ENCODE measurements around the gene DLG4.

The DLG4 gene

DNA sequence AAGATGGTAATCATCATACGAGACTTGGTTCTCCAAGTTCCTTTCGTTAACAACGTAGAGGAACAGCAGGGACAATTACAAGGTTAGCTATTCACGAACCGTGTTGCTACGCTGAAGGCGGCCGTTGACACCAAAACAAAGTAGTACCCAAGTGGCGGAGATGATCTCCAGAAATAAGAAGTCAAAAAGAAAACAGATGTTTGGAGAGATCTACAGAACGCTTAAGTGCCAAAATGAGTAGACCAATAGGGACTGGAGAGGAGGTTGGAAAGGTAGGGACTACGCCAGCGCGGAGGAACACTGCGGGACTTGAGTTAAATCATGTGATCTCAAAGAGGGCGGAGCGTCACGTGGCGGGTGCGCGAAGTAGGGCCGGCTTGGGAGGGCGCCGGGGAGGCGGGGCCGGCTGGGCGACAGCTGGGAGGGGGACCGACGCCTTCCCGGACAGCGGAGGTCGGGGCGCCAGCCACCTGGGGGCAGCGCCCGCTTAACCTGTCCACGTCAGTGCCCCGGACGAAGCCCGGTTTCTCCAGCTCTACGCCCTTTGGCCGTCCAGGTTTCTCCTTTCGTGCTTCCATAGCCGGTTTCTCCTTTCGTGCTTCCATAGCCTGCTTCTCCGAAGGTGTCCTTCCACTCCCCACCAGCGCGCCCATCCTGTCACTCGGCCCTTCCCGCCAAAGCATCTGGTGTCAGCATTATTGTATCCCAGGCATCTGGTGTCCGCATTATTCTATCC, 23.2 kb upstream of the DLG4 start (continued):
- TF ChIP-seq, protein P1, sequence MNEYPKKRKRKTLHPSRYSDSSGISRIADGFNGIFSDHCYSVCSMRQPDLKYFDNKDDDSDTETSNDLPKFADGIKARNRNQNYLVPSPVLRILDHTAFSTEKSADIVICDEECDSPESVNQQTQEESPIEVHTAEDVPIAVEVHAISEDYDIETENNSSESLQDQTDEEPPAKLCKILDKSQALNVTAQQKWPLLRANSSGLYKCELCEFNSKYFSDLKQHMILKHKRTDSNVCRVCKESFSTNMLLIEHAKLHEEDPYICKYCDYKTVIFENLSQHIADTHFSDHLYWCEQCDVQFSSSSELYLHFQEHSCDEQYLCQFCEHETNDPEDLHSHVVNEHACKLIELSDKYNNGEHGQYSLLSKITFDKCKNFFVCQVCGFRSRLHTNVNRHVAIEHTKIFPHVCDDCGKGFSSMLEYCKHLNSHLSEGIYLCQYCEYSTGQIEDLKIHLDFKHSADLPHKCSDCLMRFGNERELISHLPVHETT (tag by site-specific recombination; IDR thresholded peaks at IDR 0.05): peak; percentile 98
- TF ChIP-seq, protein P2, sequence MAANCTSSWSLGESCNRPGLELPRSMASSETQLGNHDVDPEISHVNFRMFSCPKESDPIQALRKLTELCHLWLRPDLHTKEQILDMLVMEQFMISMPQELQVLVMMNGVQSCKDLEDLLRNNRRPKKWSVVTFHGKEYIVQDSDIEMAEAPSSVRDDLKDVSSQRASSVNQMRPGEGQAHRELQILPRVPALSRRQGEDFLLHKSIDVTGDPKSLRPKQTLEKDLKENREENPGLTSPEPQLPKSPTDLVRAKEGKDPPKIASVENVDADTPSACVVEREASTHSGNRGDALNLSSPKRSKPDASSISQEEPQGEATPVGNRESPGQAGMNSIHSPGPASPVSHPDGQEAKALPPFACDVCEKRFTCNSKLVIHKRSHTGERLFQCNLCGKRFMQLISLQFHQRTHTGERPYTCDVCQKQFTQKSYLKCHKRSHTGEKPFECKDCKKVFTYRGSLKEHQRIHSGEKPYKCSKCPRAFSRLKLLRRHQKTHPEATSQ (tag by site-specific recombination; IDR thresholded peaks at IDR 0.05): peak; percentile 97
- no peak for TF ChIP-seq ZNF426 (tag by site-specific recombination; IDR thresholded peaks at IDR 0.05)
- TF ChIP-seq ZSCAN16 (tag by site-specific recombination; IDR thresholded peaks at IDR 0.05): no peak; the same call in 1 of the 2 replicates
- TF ChIP-seq ZNF776 (tag by site-specific recombination; IDR thresholded peaks at IDR 0.05; ENCODE audit: borderline replicate concordance): no peak
- no peak; the same call in 1 of the 2 replicates for TF ChIP-seq ZNF791 (tag by site-specific recombination; IDR thresholded peaks at IDR 0.05)
- TF ChIP-seq ZNF626 (tag by site-specific recombination; IDR thresholded peaks at IDR 0.05): no peak
- TF ChIP-seq, protein P3, sequence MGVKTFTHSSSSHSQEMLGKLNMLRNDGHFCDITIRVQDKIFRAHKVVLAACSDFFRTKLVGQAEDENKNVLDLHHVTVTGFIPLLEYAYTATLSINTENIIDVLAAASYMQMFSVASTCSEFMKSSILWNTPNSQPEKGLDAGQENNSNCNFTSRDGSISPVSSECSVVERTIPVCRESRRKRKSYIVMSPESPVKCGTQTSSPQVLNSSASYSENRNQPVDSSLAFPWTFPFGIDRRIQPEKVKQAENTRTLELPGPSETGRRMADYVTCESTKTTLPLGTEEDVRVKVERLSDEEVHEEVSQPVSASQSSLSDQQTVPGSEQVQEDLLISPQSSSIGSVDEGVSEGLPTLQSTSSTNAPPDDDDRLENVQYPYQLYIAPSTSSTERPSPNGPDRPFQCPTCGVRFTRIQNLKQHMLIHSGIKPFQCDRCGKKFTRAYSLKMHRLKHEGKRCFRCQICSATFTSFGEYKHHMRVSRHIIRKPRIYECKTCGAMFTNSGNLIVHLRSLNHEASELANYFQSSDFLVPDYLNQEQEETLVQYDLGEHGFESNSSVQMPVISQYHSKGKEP (tag by site-specific recombination; IDR thresholded peaks at IDR 0.05): no peak; the same call in 1 of the 2 replicates
- TF ChIP-seq GLIS1 (tag by site-specific recombination; IDR thresholded peaks at IDR 0.05): peak; percentile 84
- TF ChIP-seq ZNF830 (tag by site-specific recombination; IDR thresholded peaks at IDR 0.05; ENCODE audit: low read depth): no peak
- TF ChIP-seq MYNN (tag by site-specific recombination; IDR thresholded peaks at IDR 0.05; ENCODE audit: borderline replicate concordance): no peak
- 0 out of 2 replicates have a peak, but pooled peaks have one; percentile 62 for TF ChIP-seq ZNF239 (tag by site-specific recombination; IDR thresholded peaks at IDR 0.05)
- TF ChIP-seq ZNF544 (tag by site-specific recombination; IDR thresholded peaks at IDR 0.05): no peak
- TF ChIP-seq ZBTB7A (tag by site-specific recombination; IDR thresholded peaks at IDR 0.05; ENCODE audit: low read depth): peak; percentile 94
- TF ChIP-seq YY1 (tag by site-specific recombination; IDR thresholded peaks at IDR 0.05): peak; percentile 76; the same call in 1 of the 2 replicates

DNA sequence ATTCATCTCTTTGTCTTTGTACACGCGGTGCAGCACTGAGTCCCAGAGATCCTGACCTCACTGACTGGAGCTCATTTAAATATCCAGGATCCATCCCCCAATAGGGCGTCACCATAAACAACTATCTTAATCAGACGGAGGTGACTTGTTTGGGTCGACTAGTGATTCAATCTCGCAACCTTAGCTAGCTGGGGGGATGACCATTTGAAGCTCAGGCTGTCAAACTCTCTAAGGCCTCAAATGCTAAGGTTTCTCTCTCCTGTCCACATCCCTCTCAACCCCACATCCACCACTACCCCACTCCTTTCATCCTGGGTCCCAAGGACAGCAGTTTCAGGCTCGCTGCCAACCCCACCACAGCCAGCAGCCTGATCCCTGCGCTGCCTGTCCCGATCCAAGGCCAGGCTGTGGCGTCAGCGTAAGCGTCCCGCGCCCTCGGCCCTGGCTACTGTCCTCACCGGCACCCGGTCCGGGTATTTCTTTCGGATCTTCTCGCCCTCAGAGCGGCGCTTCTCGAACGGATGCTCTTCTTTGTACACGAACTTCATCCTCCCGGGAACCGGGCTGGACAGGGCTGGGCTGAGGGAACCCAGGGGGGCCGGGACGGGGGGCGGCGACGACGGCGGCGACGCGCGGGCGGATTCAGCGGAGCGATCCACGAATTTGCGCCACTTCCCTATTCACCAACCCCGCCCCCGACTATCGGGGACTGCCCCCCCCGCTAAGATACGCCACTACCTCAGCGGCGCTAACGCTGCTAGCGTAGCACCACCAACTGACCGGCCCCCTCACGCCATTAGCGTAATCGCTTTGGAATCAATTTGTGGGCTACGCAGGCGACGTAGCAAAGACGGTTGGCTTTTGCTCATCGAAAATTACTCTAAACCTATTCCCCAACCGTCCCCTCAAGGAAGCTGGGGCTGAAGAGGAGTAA, 22.4 kb upstream of the DLG4 start, which contains the start of gene GABARAP:
GABARAP (minus strand) TSS at position 667 of the 934 bp plus-strand sequence; CDS start at position 548, 119 bp downstream.
- Histone ChIP-seq H3K27ac (ENCODE audit: extremely low read depth, low read depth, low read length) (peak within 1 kb of the TSS; percentile 91), H3K36me3 (ENCODE audit: control insufficient read depth in 2 of 2, insufficient read depth in 1 of 2, low read length in 2 of 2) (peaks cover 21 to 53% of the 10 kb centered on the region in 2 experiments), H3K4me3 (ENCODE audit: low read depth, low read length) (peak within 1 kb of the TSS; percentile 82), H3K9me3 (ENCODE audit: control insufficient read depth, insufficient read depth, low read depth, low read length) (no peaks in the 10 kb centered on the region), H3K4me1 (ENCODE audit: control insufficient read depth, insufficient read depth, low read length) (peaks cover 11% of the 10 kb centered on the region)
- POLR2A ChIA-PET: interaction anchor here (0.7 to 14.2 kb wide), 17 partner anchors 8 to 445 kb away, joined by 3 to 284 read pairs (median 5); partner anchors contain the start of genes ACADVL, CTDNEP1, DLG4 and DVL2
- CTCF ChIA-PET: interaction anchor here (0.7 to 5.2 kb wide), 10 partner anchors 10 to 521 kb away, joined by 3 to 33 read pairs (median 4); partner anchors contain the start of genes ACADVL and DLG4
- TF ChIP-seq ZNF843 (tag by site-specific recombination; IDR thresholded peaks at IDR 0.05) (peak; percentile 54; the same call in 1 of the 2 replicates), ZNF37A (tag by site-specific recombination; IDR thresholded peaks at IDR 0.05) (no peak), SETDB1 (IDR thresholded peaks at IDR 0.05; ENCODE audit: insufficient read length, low read length) (no peak), ZNF514 (tag by site-specific recombination; IDR thresholded peaks at IDR 0.05) (no peak), YY1 (tag by site-specific recombination; IDR thresholded peaks at IDR 0.05) (no peak), ZNF335 (tag by site-specific recombination; conservative IDR thresholded peaks at IDR 0.05) (peak; percentile 86), GFI1B (tag by site-specific recombination; IDR thresholded peaks at IDR 0.05) (no peak), ZNF626 (tag by site-specific recombination; IDR thresholded peaks at IDR 0.05) (no peak), ZNF660 (tag by site-specific recombination; IDR thresholded peaks at IDR 0.05) (0 out of 2 replicates have a peak, but pooled peaks have one; percentile 44), ZBTB17 (tag by site-specific recombination; IDR thresholded peaks at IDR 0.05) (peak; percentile 97), OSR2 (tag by site-specific recombination; IDR thresholded peaks at IDR 0.05) (no peak), ZBTB21 (tag by site-specific recombination; IDR thresholded peaks at IDR 0.05) (0 out of 2 replicates have a peak, but pooled peaks have one; percentile 42), KLF7 (tag by site-specific recombination; IDR thresholded peaks at IDR 0.05; ENCODE audit: borderline replicate concordance) (peak; percentile 66; the same call in 1 of the 2 replicates)
- TF ChIP-seq, protein P4, sequence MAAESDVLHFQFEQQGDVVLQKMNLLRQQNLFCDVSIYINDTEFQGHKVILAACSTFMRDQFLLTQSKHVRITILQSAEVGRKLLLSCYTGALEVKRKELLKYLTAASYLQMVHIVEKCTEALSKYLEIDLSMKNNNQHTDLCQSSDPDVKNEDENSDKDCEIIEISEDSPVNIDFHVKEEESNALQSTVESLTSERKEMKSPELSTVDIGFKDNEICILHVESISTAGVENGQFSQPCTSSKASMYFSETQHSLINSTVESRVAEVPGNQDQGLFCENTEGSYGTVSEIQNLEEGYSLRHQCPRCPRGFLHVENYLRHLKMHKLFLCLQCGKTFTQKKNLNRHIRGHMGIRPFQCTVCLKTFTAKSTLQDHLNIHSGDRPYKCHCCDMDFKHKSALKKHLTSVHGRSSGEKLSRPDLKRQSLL (tag by site-specific recombination; IDR thresholded peaks at IDR 0.05): no peak
- TF ChIP-seq, protein P2 (tag by site-specific recombination; IDR thresholded peaks at IDR 0.05): 0 out of 2 replicates have a peak, but pooled peaks have one; percentile 34

All from HEK293 (cell line).